A549 (cell line): ENCODE measurements around the gene PPP2R5C.

Source experiments
- CTCF ChIP-seq: fragments of >200 bp; sonication (Bioruptor Twin); formaldehyde crosslinking; IDR thresholded peaks from 3 replicates; pipeline ENCODE4 v1.5.1; 2016
- HDAC2 ChIP-seq: fragments of 200-600 bp; sonication (generic); IDR thresholded peaks from 2 replicates; pipeline ENCODE4 v1.6.1; 2016
- HMGXB4 ChIP-seq: fragments of 250-450 bp; sonication (Bioruptor Pico); IDR thresholded peaks from 2 replicates; pipeline ENCODE4 v1.5.0; 2021; ENCODE audit warnings: mild to moderate bottlenecking, moderate library complexity, borderline replicate concordance
- HOXA7 ChIP-seq: fragments of 250-450 bp; sonication (Bioruptor Pico); IDR thresholded peaks from 2 replicates; pipeline ENCODE4 v1.5.0; 2020; ENCODE audit warnings: mild to moderate bottlenecking, moderate library complexity
- JUNB ChIP-seq: fragments of >200 bp; sonication (Bioruptor Twin); formaldehyde crosslinking; IDR thresholded peaks from 2 replicates; pipeline ENCODE4 v1.6.1; 2016
- KDM1A ChIP-seq: fragments of 200-600 bp; sonication (generic); IDR thresholded peaks from 2 replicates; pipeline ENCODE4 v1.6.1; 2016; ENCODE audit warnings: low read depth, mild to moderate bottlenecking
- MAFK ChIP-seq: fragments of 450-650 bp; IDR thresholded peaks from 2 replicates; pipeline ENCODE4 v1.6.1; 2014; ENCODE audit not compliant: partially characterized antibody
- MYC ChIP-seq: IDR thresholded peaks from 2 replicates; pipeline ENCODE4 v1.6.1; 2012; ENCODE audit warnings: mild to moderate bottlenecking, inconsistent platforms, low read length, improper control_type of control experiment, borderline replicate concordance
- POLR2A ChIP-seq: IDR thresholded peaks from 2 replicates; pipeline ENCODE4 v1.6.1; 2012; ENCODE audit warnings: mild to moderate bottlenecking, low read length
- RAD21 ChIP-seq, 2 experiments: fragments of >200 bp in 1 of 2; sonication (Bioruptor Twin) in 1 of 2; formaldehyde crosslinking in 1 of 2; IDR thresholded peaks in 1 of 2; conservative IDR thresholded peaks in 1 of 2; 2 replicates in 1 of 2; 3 replicates in 1 of 2; pipeline ENCODE4 v1.6.1; 2012 to 2018; ENCODE audit warnings: inconsistent platforms in 1 of 2
- REST ChIP-seq: fragments of 200-600 bp; sonication (generic); IDR thresholded peaks from 2 replicates; pipeline ENCODE4 v1.6.1; 2016; ENCODE audit warnings: antibody characterized with exemption, mild to moderate bottlenecking, moderate library complexity
- SMC3 ChIP-seq: fragments of >200 bp; sonication (Bioruptor Twin); formaldehyde crosslinking; IDR thresholded peaks from 3 replicates; pipeline ENCODE4 v1.6.1; 2018; ENCODE audit warnings: inconsistent platforms
- SREBF2 ChIP-seq: fragments of 450-650 bp; IDR thresholded peaks from 2 replicates; pipeline ENCODE4 v1.6.1; 2014; ENCODE audit warnings: mild to moderate bottlenecking, moderate library complexity

GRCh38 chr14:101872346-101872745 lies 110.8 kb downstream of the PPP2R5C start:
- TF ChIP-seq RAD21 (conservative IDR thresholded peaks at IDR 0.05 in 1 of 2, IDR thresholded peaks at IDR 0.05 in 1 of 2) (no peak), CTCF (no peak), HMGXB4 (CRISPR knock-in tag) (no peak), HOXA7 (CRISPR knock-in tag) (no peak), JUNB (no peak), MYC (no peak), MAFK (no peak), SMC3 (no peak), KDM1A (no peak), SREBF2 (no peak), POLR2A (no peak), REST (no peak), HDAC2 (no peak)
